SU-DHL-6 (cell line): Measurements from ENCODE around the gene HAGHL.
"Not testable (repeated sequence)": the region's sequence is repeated elsewhere in the genome, so short reads cannot be mapped to it uniquely, and the experiment has no call there.

Experiments
- H2AFZ ChIP-seq: fragments of 200-600 bp; sonication (generic); 2 replicates; pipeline ENCODE4 v1.6.1; 2014; ENCODE audit warnings: low read depth, mild to moderate bottlenecking, moderate library complexity, mixed read lengths, antibody characterized with exemption, low read length; ENCODE audit not compliant: severe bottlenecking
- H3F3A ChIP-seq: fragments of 200-600 bp; shearing (Covaris generic); 2 replicates; pipeline ENCODE4 v1.6.0; 2016; ENCODE audit warnings: antibody characterized with exemption, mild to moderate bottlenecking; ENCODE audit not compliant: insufficient read depth
- H3K27ac ChIP-seq: fragments of 200-600 bp; sonication (generic); 2 replicates; pipeline ENCODE4 v1.5.1; 2016; ENCODE audit warnings: low read depth, mild to moderate bottlenecking, low read length, moderate library complexity, mixed read lengths
- H3K27me3 ChIP-seq: fragments of 200-600 bp; sonication (generic), shearing (Covaris generic); 2 replicates; pipeline ENCODE4 v1.6.0; 2014; ENCODE audit warnings: mild to moderate bottlenecking, low read length
- H3K36me3 ChIP-seq: fragments of 200-600 bp; sonication (generic); 2 replicates; pipeline ENCODE4 v1.6.1; 2014; ENCODE audit warnings: mild to moderate bottlenecking, low read length, mixed read lengths
- H3K4me2 ChIP-seq: fragments of 300-600, 200-600 bp; shearing (Covaris generic), sonication (generic); 2 replicates; pipeline ENCODE4 v1.6.0; 2014; ENCODE audit warnings: low read length, low read depth, mild to moderate bottlenecking; ENCODE audit not compliant: poor library complexity, severe bottlenecking
- H3K4me3 ChIP-seq: fragments of 200-600 bp; sonication (generic); 2 replicates; pipeline ENCODE4 v1.5.1; 2014; ENCODE audit warnings: antibody characterized with exemption, low read length, mild to moderate bottlenecking, mixed read lengths; ENCODE audit not compliant: insufficient read depth, poor library complexity, severe bottlenecking
- H3K79me2 ChIP-seq: fragments of 200-600 bp; sonication (generic); 2 replicates; pipeline ENCODE4 v1.6.1; 2014; ENCODE audit warnings: mild to moderate bottlenecking, low read length, moderate library complexity; ENCODE audit not compliant: insufficient read depth
- H3K9ac ChIP-seq: fragments of 200-600 bp; sonication (generic); 2 replicates; pipeline ENCODE4 v1.7.0; 2014; ENCODE audit warnings: mild to moderate bottlenecking, low read length
- H3K9me2 ChIP-seq: fragments of 200-600 bp; sonication (generic); replicated peaks from 2 replicates; pipeline ENCODE4 v1.6.1; 2014; ENCODE audit warnings: low read length; ENCODE audit not compliant: insufficient read depth
- H3K9me3 ChIP-seq: fragments of 200-600 bp; sonication (generic); 2 replicates; pipeline ENCODE4 v1.6.1; 2014; ENCODE audit warnings: low read length, mixed read lengths; ENCODE audit not compliant: insufficient read depth
- H4K20me1 ChIP-seq: fragments of 200-600 bp; sonication (generic); 2 replicates; pipeline ENCODE4 v1.6.1; 2014; ENCODE audit warnings: low read depth, mild to moderate bottlenecking, antibody characterized with exemption, low read length, moderate library complexity, mixed read lengths
- EZH2phosphoT487 ChIP-seq: fragments of 200-600 bp; sonication (generic), shearing (Covaris generic); conservative IDR thresholded peaks from 2 replicates; pipeline ENCODE4 v1.6.1; 2018; ENCODE audit warnings: mild to moderate bottlenecking, antibody characterized with exemption, low read length, moderate library complexity, mixed read lengths
- TF ChIP-seq, protein P1 (sequence below): fragments of 200-600 bp; sonication (generic); IDR thresholded peaks from one replicate; pipeline ENCODE4 v1.5.1; 2017; ENCODE audit warnings: antibody characterized with exemption, mild to moderate bottlenecking, low read length, moderate library complexity; ENCODE audit not compliant: insufficient read depth, poor library complexity, severe bottlenecking

Gene HAGHL

DNA sequence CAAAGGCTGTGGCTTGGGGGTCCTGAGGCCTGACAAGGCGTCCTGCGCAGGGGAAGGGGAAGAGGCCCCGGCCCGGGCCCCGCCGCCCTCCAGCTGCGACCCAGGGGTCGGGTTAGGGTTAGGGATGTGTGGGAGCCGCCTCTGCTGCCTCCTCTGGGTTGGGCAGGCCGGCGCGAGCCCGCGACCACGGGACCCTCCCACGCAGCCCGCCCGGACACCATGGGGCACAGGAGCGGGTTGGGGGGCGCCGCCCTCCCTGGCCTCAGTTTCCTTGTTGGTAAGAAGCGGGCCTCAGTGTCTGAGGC lies 13.5 kb downstream of the HAGHL start:
- no peaks in the 10 kb centered on the region for H3K36me3 ChIP-seq
- H3K27ac ChIP-seq = peak overlapping the region; percentile 61
- H3K4me3 ChIP-seq = peak overlapping the region; percentile 96
- no peaks in the 10 kb centered on the region for H4K20me1 ChIP-seq
- no peaks in the 10 kb centered on the region for H3K9me3 ChIP-seq
- no peak overlapping the region for H2AFZ ChIP-seq
- H3K79me2 ChIP-seq = peaks cover 9% of the 10 kb centered on the region; the same call in 1 of the 2 replicates
- peaks cover 13% of the 10 kb centered on the region for H3F3A ChIP-seq
- no peaks in the 10 kb centered on the region for H3K27me3 ChIP-seq
- no peak for TF ChIP-seq EZH2phosphoT487
- TF ChIP-seq, protein P1, sequence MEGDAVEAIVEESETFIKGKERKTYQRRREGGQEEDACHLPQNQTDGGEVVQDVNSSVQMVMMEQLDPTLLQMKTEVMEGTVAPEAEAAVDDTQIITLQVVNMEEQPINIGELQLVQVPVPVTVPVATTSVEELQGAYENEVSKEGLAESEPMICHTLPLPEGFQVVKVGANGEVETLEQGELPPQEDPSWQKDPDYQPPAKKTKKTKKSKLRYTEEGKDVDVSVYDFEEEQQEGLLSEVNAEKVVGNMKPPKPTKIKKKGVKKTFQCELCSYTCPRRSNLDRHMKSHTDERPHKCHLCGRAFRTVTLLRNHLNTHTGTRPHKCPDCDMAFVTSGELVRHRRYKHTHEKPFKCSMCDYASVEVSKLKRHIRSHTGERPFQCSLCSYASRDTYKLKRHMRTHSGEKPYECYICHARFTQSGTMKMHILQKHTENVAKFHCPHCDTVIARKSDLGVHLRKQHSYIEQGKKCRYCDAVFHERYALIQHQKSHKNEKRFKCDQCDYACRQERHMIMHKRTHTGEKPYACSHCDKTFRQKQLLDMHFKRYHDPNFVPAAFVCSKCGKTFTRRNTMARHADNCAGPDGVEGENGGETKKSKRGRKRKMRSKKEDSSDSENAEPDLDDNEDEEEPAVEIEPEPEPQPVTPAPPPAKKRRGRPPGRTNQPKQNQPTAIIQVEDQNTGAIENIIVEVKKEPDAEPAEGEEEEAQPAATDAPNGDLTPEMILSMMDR = no peak
- H3K9ac ChIP-seq = peak overlapping the region; percentile 95
- no peaks in the 10 kb centered on the region for H3K9me2 ChIP-seq
- peak overlapping the region; percentile 84 for H3K4me2 ChIP-seq

DNA sequence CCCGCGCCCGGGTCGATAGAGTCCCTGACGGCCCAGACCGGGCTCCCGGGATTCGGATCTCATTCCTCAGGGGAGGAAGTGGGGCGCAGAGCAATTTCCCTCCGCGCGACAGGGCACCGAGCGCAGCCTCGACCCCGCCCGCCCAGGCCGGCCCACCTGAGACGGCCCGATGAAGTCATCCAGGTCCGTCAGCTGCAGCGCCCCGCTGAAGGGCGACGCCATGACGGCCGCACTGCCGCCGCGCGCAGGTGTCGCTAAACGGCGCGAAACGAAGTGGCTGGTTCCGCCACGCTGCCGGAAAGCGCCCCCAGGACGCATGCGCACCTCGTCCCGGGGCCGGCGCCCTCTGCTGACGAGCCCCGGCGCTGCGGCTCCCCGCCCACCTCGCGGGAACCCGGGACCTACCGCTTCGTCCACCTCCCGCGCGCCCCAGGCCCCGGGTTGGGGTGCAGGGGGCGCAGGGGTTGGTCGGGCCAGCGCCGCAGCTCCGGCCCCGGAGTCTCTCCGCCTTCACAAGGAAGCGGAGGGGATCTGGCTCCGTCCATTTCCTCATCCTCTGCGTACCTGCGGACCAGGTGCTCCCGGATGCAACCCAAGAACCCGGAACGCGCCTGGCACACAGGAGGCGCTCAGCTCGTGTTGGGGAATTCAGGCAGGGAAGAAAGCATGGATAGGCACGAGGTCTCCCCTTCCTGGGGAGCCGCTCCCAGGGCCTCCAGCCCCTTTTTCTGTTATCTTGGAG lies 14.0 kb downstream of the HAGHL start, which contains the start of gene CIAO3:
TSS of gene CIAO3 (minus strand) at position 234 of the 742 bp plus-strand sequence. CDS start at position 222, 12 bp downstream.
- no peaks in the 10 kb centered on the region for H4K20me1 ChIP-seq
- H3K36me3 ChIP-seq = no peaks in the 10 kb centered on the region
- H2AFZ ChIP-seq = peak within 1 kb of the TSS; percentile 98
- H3K9me3 ChIP-seq = no peaks in the 10 kb centered on the region
- TF ChIP-seq, protein P1 = peak; percentile 81
- no peak for TF ChIP-seq EZH2phosphoT487
- peaks cover 9% of the 10 kb centered on the region; the same call in 1 of the 2 replicates for H3K79me2 ChIP-seq
- H3K4me3 ChIP-seq = peak within 1 kb of the TSS; percentile 98
- H3K27ac ChIP-seq = peak within 1 kb of the TSS; percentile 61
- H3K27me3 ChIP-seq = no peaks in the 10 kb centered on the region
- H3K9me2 ChIP-seq = no peaks in the 10 kb centered on the region
- peak within 1 kb of the TSS; percentile 96 for H3K4me2 ChIP-seq
- peaks cover 13% of the 10 kb centered on the region for H3F3A ChIP-seq
- H3K9ac ChIP-seq = peak within 1 kb of the TSS; percentile 95

DNA sequence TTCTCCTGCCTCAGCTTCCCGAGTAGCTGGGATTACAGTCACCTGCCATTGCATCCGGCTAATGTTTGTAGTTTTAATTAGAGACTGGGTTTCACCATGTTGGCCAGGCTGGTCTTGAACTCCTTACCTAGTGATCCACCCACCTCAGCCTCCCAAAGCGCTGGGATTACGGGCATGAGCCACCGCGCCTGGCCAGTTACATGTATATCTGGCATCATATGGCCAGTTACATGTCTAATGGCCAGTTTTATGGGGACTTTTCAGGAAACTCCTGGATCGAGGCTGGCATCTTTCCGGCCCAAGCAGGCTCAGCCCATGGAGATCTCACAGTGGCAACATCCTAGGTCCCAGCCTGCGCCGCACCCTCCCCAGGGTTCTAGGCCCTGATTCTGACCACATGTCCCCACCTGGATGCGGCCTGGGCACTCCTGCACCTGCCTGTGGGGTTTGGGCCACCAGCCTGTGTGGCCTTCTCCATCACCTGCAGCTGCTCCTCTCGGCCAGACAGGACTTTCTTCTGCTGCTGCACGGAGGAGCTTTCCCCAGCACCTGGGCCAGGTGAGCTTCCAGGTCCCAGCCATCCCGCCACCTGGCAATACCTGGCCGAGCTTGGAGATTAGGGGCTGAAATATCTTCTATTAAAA lies 15.2 kb downstream of the HAGHL start:
- no peak overlapping the region for H3K4me3 ChIP-seq
- no peak overlapping the region for H2AFZ ChIP-seq
- H3K79me2 ChIP-seq = peaks cover 9% of the 10 kb centered on the region; the same call in 1 of the 2 replicates
- H3K4me2 ChIP-seq = no peak overlapping the region
- no peaks in the 10 kb centered on the region for H3K36me3 ChIP-seq
- H3F3A ChIP-seq = peaks cover 13% of the 10 kb centered on the region
- H3K9ac ChIP-seq = no peak overlapping the region
- no peak overlapping the region for H3K27ac ChIP-seq
- no peaks in the 10 kb centered on the region for H3K9me2 ChIP-seq
- no peaks in the 10 kb centered on the region for H4K20me1 ChIP-seq
- no peaks in the 10 kb centered on the region for H3K9me3 ChIP-seq
- H3K27me3 ChIP-seq = no peaks in the 10 kb centered on the region
- TF ChIP-seq, protein P1 = no peak
- TF ChIP-seq EZH2phosphoT487 = no peak

DNA sequence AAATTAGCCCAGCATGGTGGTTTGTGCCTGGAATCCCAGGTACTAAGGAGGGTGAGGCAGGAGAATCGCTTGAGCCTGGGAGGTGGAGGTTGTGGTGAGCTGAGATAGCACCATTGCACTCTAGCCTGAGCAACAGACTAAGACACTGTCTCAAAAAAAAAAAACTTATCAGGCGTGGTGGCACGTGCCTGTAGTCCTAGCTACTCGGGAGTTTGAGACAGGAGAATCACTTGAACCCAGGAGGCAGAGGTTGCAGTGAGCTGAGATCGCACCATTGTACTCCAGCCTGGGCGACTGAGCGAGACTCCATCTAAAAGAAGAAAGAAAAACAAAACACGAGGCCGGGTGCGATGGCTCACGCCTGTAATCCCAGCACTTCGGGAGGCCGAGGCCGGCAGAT lies 16.0 kb downstream of the HAGHL start:
- not testable (repeated sequence) for H3K9me3 ChIP-seq, H3K4me3 ChIP-seq, H3K79me2 ChIP-seq, H3K27me3 ChIP-seq, H2AFZ ChIP-seq, H3K4me2 ChIP-seq, H4K20me1 ChIP-seq, H3K9me2 ChIP-seq, H3K9ac ChIP-seq, H3K27ac ChIP-seq, H3K36me3 ChIP-seq
- H3F3A ChIP-seq = 0 out of 2 replicates have a peak, but pooled peaks cover 10% of the 10 kb centered on the region
